ENCODE data around the gene SH3RF3. TPM values are rescaled to one million over a fixed set of nuclear protein-coding genes. Genes with fewer than 3 reads are reported as not detected.

Gene SH3RF3
- total RNA-seq, 1 experiment from 2014 or later, result not detected

DNA sequence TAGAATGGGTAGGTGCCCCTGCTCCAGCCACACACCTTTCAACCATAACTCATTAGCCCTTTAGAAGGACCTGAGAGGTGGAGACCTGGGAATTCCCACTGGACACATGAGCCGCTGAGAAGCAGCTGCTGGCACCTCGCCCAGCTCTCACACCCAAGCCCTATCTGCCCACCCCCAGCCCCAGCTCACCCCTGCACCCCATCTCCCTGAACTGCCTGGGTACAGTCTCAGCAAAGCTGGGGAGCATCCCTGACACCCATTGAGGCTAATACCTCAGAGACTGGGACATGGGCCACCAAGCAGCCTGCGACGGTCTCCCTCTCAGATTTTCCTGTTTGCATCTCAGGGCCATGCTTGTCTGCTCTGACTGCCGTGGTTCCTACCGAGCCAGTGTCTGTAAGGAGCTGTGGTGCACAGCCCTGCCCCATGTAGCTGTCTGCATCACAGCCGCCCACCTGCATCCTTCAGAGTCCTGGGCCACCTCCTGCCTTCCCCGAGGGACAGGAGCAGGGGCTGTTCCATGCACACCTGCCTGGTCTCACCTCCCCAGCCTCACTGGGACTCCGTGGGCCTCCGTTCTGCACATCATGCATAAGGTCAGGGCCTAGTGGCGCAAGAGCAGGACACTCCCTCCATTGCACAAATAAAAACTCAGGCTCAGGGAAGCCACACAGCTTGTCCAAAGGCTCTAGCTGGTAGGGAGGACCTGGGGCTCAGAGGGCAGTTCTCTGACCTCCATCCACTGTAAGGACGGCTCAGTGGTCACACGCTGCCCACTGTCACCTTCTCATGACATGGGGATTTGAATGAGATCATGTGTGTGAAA is 394.7 kb downstream of the SH3RF3 start:
- CTCF ChIA-PET, result no interaction called here
- no peak for DNase-seq (ENCODE audit: low read depth, low spot score)
- H3K9me2 ChIP-seq (ENCODE audit: insufficient read depth), result no peaks in the 10 kb centered on the region
- no peak overlapping the region for H3K4me2 ChIP-seq (ENCODE audit: low read length)
- no peak overlapping the region for H3K4me3 ChIP-seq (replicated peaks in 1 of 2; ENCODE audit: low read depth in 1 of 2, low read length in 2 of 2)
- no TSS peak for BruUV-seq (replicated peaks)
- intact Hi-C loops (cut with micrococcal nuclease), result no loop called here
- no peak overlapping the region for H3K9ac ChIP-seq (ENCODE audit: low read length)
- RAD21 ChIA-PET (ENCODE audit: low non-redundant PET in 1 of 2, low total read pairs in 2 of 2, uncharacterized antibody in 2 of 2, unreplicated experiment in 2 of 2), result interaction anchor here in 1 of 2 experiments (0.7 kb wide), 1 partner anchor 188 kb away, joined by 8 read pairs; no protein-coding TSS in a partner anchor
- no peaks in the 10 kb centered on the region for H3K9me3 ChIP-seq (ENCODE audit: control insufficient read depth in 1 of 2, insufficient read depth in 1 of 2, low read depth in 1 of 2, low read length in 2 of 2)
- H3K36me3 ChIP-seq (ENCODE audit: control insufficient read depth in 1 of 2, insufficient read depth in 2 of 2, low read length in 2 of 2), result no peaks in the 10 kb centered on the region
- no peak overlapping the region for H2AFZ ChIP-seq (ENCODE audit: low read depth, low read length, poor library complexity, severe bottlenecking)
- peaks cover 0 to 9% of the 10 kb centered on the region in 2 experiments; a peak in 1 of 4 replicates for H3K4me1 ChIP-seq (ENCODE audit: control insufficient read depth in 1 of 2, insufficient read depth in 2 of 2, low read length in 2 of 2)
- no peak for ATAC-seq
- no peak overlapping the region for H3K27ac ChIP-seq (ENCODE audit: low read depth, low read length)
- POLR2A ChIA-PET, result interaction anchor here (0.7 kb wide), 1 partner anchor 15 kb away, joined by 3 read pairs; no protein-coding TSS in a partner anchor
- no peaks in the 10 kb centered on the region for H3K27me3 ChIP-seq (ENCODE audit: insufficient read depth, low read length)
- no peaks in the 10 kb centered on the region for H3K79me2 ChIP-seq (ENCODE audit: insufficient read depth, low read length)
- no peaks in the 10 kb centered on the region for H4K20me1 ChIP-seq (ENCODE audit: insufficient read depth)
- TF ChIP-seq ELF1 (IDR thresholded peaks at IDR 0.05; ENCODE audit: borderline replicate concordance, low read depth), result no peak
- TF ChIP-seq, protein P1, sequence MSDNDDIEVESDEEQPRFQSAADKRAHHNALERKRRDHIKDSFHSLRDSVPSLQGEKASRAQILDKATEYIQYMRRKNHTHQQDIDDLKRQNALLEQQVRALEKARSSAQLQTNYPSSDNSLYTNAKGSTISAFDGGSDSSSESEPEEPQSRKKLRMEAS (IDR thresholded peaks at IDR 0.05), result no peak
- TF ChIP-seq POLR2AphosphoS5 (IDR thresholded peaks at IDR 0.05; ENCODE audit: low read depth, low read length), result no peak
- TF ChIP-seq, protein P2, sequence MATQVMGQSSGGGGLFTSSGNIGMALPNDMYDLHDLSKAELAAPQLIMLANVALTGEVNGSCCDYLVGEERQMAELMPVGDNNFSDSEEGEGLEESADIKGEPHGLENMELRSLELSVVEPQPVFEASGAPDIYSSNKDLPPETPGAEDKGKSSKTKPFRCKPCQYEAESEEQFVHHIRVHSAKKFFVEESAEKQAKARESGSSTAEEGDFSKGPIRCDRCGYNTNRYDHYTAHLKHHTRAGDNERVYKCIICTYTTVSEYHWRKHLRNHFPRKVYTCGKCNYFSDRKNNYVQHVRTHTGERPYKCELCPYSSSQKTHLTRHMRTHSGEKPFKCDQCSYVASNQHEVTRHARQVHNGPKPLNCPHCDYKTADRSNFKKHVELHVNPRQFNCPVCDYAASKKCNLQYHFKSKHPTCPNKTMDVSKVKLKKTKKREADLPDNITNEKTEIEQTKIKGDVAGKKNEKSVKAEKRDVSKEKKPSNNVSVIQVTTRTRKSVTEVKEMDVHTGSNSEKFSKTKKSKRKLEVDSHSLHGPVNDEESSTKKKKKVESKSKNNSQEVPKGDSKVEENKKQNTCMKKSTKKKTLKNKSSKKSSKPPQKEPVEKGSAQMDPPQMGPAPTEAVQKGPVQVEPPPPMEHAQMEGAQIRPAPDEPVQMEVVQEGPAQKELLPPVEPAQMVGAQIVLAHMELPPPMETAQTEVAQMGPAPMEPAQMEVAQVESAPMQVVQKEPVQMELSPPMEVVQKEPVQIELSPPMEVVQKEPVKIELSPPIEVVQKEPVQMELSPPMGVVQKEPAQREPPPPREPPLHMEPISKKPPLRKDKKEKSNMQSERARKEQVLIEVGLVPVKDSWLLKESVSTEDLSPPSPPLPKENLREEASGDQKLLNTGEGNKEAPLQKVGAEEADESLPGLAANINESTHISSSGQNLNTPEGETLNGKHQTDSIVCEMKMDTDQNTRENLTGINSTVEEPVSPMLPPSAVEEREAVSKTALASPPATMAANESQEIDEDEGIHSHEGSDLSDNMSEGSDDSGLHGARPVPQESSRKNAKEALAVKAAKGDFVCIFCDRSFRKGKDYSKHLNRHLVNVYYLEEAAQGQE (IDR thresholded peaks at IDR 0.05; ENCODE audit: low read depth), result no peak
- no peak for TF ChIP-seq SRF (IDR thresholded peaks at IDR 0.05; ENCODE audit: low read depth)
- no peak for TF ChIP-seq JUND (IDR thresholded peaks at IDR 0.05)
- TF ChIP-seq FOSL1 (IDR thresholded peaks at IDR 0.05; ENCODE audit: low read depth), result no peak
- TF ChIP-seq, protein P3, sequence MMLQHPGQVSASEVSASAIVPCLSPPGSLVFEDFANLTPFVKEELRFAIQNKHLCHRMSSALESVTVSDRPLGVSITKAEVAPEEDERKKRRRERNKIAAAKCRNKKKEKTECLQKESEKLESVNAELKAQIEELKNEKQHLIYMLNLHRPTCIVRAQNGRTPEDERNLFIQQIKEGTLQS (IDR thresholded peaks at IDR 0.05), result no peak
- TF ChIP-seq YY1 (IDR thresholded peaks at IDR 0.05; ENCODE audit: extremely low read depth, insufficient replicate concordance, low read depth, low read length), result no peak
- TF ChIP-seq RAD21 (IDR thresholded peaks at IDR 0.05; ENCODE audit: low read depth), result no peak
- TF ChIP-seq, protein P4, sequence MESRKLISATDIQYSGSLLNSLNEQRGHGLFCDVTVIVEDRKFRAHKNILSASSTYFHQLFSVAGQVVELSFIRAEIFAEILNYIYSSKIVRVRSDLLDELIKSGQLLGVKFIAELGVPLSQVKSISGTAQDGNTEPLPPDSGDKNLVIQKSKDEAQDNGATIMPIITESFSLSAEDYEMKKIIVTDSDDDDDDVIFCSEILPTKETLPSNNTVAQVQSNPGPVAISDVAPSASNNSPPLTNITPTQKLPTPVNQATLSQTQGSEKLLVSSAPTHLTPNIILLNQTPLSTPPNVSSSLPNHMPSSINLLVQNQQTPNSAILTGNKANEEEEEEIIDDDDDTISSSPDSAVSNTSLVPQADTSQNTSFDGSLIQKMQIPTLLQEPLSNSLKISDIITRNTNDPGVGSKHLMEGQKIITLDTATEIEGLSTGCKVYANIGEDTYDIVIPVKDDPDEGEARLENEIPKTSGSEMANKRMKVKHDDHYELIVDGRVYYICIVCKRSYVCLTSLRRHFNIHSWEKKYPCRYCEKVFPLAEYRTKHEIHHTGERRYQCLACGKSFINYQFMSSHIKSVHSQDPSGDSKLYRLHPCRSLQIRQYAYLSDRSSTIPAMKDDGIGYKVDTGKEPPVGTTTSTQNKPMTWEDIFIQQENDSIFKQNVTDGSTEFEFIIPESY (IDR thresholded peaks at IDR 0.05; ENCODE audit: extremely low read depth, insufficient replicate concordance, low read length), result no peak
- no peak for TF ChIP-seq EGR1 (IDR thresholded peaks at IDR 0.05; ENCODE audit: low read depth)
- no peak for TF ChIP-seq CEBPB (IDR thresholded peaks at IDR 0.05; ENCODE audit: low read depth)
- TF ChIP-seq EZH2 (IDR thresholded peaks at IDR 0.05), result no peak
- no peak for TF ChIP-seq SIN3A (IDR thresholded peaks at IDR 0.05; ENCODE audit: low read depth)
- TF ChIP-seq TCF7L2 (IDR thresholded peaks at IDR 0.05; ENCODE audit: borderline replicate concordance, extremely low read depth, insufficient read depth, insufficient read length), result no peak
- TF ChIP-seq, protein P5, sequence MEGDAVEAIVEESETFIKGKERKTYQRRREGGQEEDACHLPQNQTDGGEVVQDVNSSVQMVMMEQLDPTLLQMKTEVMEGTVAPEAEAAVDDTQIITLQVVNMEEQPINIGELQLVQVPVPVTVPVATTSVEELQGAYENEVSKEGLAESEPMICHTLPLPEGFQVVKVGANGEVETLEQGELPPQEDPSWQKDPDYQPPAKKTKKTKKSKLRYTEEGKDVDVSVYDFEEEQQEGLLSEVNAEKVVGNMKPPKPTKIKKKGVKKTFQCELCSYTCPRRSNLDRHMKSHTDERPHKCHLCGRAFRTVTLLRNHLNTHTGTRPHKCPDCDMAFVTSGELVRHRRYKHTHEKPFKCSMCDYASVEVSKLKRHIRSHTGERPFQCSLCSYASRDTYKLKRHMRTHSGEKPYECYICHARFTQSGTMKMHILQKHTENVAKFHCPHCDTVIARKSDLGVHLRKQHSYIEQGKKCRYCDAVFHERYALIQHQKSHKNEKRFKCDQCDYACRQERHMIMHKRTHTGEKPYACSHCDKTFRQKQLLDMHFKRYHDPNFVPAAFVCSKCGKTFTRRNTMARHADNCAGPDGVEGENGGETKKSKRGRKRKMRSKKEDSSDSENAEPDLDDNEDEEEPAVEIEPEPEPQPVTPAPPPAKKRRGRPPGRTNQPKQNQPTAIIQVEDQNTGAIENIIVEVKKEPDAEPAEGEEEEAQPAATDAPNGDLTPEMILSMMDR (IDR thresholded peaks at IDR 0.05 in 2 of 3, conservative IDR thresholded peaks at IDR 0.05 in 1 of 3; ENCODE audit: borderline replicate concordance in 1 of 3, insufficient read depth in 1 of 3, low read depth in 2 of 3, low read length in 2 of 3), result no peak

Data from HCT116 (cell line).